ENCODE measurements around the gene MIOS.

MIOS gene

DNA sequence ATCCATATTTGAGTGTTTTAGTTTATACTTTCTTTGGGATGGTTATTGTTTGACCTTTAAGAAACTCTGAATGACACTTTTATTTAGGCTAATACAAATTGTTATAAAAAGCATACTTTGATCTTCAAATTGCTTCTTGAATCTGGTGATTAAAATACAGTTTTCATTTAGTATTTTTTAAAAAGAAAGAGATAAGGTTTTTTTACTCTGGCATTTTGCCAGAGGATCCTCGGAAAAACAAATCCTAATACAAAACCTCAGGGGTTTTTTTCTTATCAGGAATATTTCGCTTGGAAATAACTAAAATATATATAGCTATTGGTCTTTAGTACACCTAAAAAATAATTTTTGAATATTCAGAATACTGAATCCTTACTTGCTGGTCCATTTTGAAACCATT is 17.0 kb downstream of the MIOS start:
- no peak for DNase-seq (ENCODE audit: low spot score)

DNA sequence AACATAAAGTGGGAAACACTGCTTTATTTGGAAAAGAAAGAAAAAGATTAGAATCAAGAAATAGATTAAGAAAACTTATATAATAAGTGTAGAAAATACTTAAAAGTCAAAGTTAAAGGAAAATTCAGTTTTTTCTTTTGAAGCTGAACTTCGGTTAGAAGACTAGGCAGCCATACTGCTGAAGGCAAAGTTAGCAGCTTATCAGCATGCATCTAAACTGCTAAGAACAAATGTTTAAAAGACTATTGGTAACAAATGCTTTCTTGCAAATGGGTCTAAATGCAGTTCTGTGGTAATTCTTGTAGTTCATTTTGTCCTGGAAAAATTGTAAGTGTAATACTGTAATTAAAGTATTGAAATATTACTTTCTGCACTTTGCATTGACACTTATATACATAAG is 18.0 kb downstream of the MIOS start:
- DNase-seq (ENCODE audit: low spot score) = no peak

DNA sequence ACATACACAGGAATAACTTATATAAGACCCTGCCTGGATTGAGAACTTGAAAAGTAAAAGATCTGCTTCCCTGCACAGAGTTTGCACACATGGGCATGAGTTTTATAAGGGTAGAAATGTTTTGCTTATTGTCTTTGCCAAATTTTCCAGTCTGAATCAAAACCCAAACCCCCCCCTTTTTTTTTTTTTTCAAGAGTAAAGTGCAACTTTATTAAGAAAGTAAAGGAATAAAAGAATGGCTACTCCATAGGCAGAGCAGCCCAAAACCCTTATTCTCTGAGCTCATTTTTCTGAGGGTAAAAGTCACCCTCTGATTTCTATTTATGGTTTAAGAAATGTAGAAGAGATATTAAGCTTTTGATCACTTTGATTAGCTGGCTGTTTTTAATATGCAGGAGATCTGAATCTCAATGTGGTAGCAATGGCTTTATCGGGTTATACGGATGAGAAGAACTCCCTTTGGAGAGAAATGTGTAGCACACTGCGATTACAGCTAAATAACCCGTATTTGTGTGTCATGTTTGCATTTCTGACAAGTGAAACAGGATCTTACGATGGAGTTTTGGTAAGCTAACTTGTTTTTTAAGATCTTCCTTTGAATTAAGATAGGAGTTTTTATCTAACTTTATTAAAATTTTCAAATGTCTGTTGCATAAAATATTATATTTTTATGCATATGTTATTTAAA is 18.7 kb downstream of the MIOS start:
- DNase-seq (ENCODE audit: low spot score) = no peak

DNA sequence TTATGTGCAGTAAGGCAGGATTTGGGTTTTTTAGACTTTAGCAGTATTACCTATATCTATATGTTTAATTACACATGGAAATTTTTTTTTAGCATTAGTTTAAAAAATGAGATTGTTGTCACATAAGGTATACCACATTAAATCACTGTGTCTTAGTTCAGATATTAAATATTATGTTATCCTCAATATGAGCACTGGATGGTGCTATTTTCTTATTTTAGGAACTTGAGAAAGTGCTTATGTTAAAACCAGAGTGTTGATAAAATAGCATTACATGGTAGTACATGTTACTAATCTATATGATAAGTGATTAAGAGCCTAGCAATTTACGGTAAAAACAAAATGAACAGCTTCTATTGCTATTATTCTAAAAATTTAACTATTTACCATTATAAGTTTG is 28.8 kb downstream of the MIOS start:
- DNase-seq (ENCODE audit: low spot score) = peak; percentile 22

DNA sequence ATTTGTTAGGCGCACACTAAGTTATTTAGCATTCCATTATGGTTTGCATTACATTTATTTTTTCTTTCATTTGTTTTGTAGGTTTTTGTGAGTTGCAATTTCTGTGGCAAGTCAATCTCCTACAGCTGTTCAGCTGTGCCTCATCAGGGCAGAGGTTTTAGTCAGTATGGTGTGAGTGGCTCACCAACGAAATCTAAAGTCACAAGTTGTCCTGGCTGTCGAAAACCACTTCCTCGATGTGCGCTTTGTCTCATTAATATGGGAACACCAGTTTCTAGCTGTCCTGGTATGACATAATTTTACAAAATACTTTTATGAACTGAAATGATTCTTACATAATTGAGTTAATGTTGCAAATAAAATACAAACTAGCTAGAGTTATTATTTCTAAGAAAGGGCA is 29.5 kb downstream of the MIOS start:
- DNase-seq (ENCODE audit: low spot score) = no peak

DNA sequence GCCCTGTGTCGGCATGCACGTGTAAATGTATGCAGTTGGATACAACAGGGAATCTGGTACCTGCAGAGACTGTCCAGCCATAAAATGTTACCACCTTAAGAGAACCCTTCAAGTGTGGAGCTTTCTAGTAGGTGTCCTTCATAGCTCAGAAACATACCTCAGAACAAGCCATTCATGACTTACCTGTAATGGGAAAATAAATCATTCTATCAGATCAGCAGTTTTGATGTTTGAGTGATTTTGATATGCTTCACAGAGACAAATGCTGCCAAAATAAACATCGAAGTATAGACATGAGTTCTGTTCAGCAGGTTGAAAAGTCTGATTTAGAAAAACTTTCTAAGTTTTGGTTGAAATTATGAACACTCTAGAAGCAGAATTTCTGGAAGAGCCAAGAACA is 40.3 kb downstream of the MIOS start:
- DNase-seq (ENCODE audit: low spot score) = no peak

DNA sequence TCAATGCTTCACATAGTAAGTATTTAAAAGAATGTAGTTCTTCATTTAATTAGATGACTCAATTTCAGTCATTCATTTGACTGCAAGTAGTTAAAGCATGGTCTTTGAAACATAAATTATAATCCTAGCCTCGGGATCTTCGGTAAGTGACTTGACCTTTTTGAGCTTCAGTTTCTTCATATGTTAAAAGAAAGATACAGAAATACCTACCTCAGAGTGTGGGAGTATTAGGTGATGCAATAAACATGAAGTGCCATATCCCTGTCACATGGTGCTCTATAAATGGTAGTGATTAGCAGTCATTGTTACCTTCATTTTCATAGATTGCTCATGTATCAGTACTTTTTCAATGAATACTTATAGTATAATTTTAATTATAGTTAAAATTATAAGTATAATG is 42.6 kb downstream of the MIOS start:
- DNase-seq (ENCODE audit: low spot score) = no peak

DNA sequence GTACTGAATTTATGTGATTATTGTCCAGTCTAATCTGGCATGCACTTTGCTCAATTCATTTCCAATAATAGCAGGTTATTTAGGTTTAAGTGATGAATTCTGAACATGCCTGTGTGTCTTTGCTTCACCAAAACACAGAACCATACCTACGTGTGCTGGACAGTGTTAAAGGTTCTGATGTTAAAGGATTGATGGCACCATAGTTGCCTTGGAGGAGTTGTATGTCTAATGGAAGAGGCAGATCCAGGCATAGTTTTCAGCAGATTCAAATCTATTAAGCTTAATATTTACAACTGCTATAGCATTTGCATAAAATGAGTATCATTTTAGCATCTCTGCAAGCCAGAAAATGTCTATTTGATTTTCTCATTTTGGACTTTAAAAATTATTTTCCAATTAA is 45.8 kb downstream of the MIOS start:
- no peak for DNase-seq (ENCODE audit: low spot score)

DNA sequence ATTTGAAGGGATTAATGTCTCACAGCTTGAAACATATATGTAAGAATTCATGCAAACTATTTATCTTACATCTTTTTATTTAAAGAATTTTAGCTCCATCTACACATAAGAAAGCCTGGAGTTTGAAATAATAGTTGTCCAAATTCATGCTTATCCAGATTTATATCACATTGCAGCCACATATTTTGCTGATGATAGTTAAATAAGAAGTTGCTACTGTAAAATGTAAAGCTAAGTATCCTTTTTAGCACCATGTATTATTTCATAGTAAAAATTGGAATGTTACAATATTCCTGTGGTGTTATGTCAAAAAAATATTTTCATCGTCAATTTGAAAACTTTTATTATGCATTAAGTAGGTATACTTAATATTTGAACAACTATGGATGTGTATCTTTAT is 46.5 kb downstream of the MIOS start:
- DNase-seq (ENCODE audit: low spot score) = no peak

DNA sequence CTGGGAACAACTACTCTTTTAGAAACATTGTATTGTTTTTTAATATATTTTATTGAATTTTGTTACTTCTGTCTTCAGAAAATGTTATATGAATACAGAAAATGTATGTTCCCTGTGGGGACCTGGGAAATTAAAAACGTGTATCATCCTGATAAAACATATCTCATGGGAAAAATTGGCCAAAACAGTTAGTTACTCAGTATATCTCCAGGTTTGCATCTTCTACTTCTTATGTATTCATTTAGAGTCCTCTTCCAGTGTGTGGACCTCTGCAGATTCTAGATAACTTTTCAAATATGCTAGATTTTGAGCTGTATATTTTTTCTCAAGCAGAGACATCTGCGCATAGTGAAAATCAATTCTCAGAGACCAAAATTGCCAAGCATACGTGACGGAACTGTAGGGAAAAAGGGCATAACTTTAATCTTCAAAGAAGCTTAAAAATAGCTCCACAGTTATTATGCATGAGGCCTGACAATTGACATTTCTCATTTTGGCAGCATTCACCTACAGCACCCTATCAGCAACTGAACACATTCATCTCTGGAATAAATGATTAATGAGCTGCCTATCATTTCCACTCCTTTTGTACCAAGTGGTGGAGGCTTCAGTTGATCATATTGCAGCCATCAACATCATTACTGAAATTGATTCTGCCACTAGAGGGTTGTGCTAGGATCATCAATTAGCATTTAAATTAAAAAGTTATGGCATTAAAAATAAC is 47.5 kb downstream of the MIOS start:
- DNase-seq (ENCODE audit: low spot score) = no peak

DNA sequence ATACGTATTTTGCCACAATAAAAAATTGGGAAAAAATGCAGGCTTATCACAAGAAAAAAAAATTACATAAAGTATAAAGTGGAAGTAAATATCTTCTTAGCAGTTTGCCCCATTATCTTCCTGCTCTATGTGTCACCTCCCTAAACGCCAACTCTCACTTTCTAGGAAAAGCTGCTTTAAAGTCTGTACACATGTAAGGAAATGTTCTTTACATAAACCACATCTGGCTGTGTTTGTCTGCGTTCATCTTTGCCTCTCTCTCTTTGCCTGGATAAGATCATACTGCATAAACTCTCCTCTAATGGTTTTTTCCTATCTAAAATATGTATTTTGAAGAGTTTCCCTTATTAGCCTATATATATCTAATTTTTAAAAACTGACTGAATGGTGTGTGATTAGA is 50.9 kb downstream of the MIOS start:
- DNase-seq (ENCODE audit: low spot score) = no peak

DNA sequence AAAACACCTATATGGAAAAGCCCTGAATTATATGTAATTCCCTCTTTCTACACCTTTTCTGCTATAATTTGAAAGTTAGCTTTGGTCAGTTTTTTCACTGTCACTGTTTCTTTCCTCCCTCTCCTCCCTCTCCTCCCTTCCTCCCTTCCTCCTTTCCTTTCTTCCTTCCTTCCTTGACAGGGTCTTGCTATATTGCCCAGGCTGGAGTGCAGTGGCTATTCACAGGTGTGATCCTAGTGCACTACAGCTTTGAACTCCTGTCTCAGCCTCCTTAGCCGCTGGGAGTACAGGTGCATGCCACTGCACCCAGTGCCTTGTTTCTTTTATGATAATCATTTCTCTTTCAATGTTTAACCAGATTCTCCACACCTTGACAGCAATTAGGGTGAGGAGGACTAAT is 51.7 kb downstream of the MIOS start:
- DNase-seq (ENCODE audit: low spot score) = no peak

DNA sequence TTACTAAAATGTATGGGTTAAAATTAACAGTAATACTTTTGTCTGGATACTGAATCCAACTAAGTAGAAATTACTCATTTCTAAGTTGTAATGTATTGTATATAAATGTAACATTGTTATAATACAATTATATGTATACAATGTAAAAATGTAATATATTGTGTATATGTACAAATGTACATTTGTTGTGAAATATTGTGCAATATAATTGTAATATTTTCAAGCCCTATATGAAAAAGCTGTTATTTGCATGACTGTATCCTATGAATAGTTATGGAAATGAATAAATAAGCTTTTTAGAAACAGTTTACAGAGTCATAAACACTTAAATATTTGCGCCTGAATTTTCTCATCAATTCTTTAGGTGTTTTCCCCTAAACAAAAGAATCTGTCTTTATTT is 53.6 kb downstream of the MIOS start:
- DNase-seq (ENCODE audit: low spot score) = no peak

DNA sequence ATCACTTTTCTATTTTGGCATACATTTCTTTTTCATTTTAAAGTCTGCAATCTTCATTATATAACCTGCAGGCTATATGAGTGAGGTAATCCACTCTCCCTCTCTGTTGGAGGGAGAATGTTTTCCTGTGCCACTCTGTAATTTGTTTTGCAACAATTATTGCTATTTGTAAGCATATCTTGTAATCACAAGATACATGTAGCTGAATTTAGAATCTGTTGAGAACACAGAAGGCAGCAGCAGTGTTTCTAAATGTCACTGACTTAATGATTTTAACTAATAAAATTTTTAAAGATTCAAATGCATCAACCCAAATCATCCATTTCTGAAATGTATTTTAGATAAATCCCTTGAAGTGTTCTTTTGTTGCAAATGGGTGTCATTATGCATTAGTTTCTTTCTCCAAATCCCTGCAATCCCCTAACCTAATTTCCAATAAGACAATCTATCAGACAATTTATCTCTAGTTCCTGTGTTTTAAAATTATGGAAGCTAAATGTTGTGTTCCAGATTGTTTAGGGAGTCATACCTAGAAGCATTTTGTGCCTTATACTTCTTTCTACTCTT is 54.0 kb downstream of the MIOS start:
- DNase-seq (ENCODE audit: low spot score) = no peak

DNA sequence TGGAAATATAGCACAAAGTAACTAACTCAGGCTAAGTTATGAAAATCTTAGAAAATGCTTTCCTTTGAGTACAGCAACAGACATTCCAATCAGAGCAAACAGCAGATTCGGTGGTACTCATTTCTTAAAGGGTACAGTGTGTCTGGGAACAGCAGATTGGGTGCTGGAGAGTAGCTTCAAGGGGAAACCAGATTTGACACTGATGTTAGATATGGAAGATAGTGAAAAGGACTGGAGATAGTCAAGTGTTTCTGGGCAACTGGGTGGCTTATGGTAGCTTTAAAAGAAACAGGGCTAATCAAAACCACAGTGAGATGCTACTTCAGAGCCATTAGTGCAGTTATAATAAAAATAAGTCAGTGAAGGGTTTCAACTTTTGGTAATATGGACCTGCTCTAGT is 61.8 kb downstream of the MIOS start:
- no peak for DNase-seq (ENCODE audit: low spot score)

DNA sequence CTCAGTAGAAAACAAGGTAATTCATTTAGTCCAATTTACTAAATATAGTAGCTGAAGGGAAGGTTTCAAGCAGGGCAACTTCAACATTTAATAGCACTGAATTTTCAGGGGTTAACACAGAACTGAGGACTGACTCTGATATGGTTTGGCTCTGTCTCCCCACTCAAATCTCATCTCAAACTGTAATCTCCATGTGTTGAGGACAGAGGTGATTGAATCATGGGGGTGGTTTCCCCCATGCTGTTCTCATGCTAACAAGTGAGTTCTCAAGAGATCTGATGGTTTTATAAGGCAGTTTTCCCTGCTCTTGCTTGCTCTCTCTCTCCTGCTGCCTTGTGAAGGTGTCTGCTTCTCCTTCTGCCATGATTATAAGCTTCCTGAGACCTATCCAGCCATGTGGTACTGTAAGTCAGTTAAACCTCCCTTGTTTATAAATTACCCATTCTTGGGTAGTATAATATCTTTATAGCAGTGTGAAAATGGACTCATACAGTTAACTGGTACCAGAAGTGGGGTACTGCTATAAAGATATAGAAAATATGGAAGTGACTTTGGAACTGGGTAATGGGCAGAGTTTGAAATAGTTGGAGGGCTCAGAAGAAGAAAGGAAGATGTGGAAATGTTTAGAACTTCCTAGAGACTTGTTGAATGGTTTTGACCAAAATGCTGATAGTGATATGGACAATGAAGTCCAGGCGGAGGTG is 64.1 kb downstream of the MIOS start:
- no peak for DNase-seq (ENCODE audit: low spot score)

DNA sequence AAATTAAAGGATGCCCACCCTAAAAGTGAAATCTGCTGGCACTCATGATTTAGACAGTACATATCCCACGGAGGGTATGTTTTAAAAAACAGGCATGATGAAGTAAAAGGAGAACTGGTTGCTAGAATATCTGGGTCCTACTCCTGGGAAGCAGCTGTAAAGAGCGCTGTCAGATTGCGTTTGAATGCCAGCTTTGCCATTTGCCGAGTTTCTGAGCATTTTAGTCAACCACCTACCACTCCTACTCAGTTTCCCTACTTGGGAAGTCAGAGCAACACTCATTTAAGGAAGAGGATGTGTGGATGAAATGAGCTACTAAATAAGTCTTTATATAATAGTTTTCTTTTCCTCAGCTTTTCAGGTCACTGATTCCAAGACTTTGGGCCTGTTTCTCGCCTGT is 72.7 kb downstream of the MIOS start:
- DNase-seq (ENCODE audit: low spot score) = no peak

DNA sequence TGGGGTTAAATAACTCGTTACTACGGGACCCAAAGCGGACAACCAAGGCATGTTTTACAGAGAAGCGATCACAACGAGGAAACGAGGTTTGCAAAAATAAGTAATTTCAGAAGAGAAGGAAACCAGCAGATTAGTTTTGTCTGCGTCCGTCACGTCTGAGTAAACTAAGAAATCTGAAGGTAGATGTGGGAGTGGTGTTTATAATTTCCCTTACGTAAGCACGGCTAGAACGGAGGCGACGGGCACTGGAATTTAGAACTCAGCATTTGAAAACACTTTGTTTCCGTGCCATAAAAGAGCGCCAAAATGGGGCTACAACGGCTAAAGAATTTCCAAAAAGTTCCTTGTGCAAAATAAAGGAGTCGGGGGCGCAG is 73.2 kb downstream of the MIOS start:
- DNase-seq (ENCODE audit: low spot score) = peak; percentile 32

DNA sequence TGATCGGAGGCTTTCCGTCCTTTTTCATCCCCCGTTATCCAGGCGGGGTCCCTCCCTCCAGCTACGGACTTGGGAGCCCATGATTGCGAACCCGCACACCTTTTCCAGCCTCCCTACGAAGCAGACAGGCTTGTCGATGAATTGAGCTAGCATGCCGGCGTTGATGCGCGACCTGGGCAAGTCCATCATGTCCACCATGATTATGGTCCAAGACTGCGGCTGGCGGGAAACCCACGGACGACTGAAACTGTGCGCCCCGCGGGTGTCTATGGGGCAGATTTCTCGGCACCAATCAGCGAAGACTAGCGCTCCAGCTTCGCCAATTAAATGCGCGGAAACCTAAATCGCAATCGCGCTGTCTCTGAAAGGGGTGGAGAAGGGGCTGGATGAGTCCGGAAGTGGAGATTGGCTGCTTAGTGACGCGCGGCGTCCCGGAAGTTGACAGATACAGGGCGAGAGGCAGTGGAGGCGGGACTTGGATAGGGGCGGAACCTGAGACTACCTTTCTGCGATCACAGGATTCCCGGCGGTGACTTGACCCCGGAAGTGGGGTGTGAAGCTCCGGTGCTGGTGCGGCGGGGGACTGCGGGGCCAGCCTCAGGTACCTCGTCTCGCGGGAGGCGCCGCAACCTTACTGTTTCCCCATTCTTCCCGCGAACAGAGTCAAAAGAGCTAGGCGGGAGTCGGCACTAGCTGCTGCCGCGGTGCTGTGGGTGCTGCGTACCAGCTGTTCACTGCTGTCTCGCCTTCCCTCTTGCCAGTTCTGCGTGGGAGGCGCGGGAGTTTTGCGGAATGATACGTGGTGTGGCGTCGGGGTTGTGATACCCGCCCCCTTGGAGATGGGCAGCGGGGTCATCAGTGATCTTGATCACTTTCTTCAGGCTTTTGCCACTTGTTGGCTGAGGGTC is 73.8 kb downstream of the MIOS start, which contains the start of gene UMAD1:
TSS of gene UMAD1 (plus strand) at position 532 of the 908 bp plus-strand sequence. CDS start 32,620 bp downstream, outside the sequence.
- peak; percentile 100 for DNase-seq (ENCODE audit: low spot score)

DNA sequence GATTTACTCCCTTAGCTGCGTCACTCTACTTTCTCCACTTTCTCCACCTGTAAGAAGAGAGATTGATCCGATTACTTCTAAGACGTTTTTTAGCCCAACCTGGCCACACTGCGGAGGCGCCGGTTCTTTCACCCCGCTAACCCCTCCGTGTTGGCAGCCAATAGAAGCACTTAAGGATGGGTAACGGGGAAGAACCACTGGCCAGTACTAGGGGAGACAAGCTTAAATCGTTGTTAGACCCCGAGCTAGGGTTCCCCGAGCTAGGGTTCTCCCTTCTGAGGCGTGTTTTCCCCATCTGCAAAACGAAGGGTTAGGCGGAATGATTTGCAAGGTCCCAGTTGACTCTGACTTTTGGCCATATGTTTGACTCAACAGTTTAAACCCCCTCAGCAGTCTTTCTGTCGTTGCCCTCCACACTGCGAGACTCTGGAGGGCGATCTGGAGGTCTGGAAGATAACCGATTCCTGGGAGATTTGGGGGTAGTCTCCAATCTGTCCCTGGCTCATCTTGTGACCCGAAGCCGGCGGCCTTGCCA is 74.5 kb downstream of the MIOS start:
- DNase-seq (ENCODE audit: low spot score) = peak; percentile 9

DNA sequence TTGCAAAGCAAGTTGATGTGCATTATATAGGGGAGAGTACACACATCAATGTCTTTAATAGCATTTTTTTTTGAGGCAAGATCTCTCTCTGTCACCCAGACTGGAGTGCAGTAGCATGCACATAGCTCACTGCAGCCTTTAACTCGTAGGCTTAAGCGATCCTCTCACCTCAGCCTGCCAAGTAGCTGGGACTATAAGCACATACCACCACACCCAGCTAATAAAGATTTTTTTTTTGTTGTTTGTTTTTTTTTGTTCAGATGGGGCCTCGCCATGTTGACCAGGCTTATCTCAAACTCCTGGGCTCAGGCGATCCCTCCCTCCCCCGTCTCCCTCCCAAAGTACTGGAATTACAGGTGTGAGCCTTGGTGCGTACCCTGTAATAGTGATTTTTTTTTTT is 75.4 kb downstream of the MIOS start:
- no peak for DNase-seq (ENCODE audit: low spot score)
